NCI-H2196 (cell line): ENCODE results near the gene COL4A6.

Experiments used
- DNase-seq: peaks from one replicate; lab custom pipeline; 2025; ENCODE audit not compliant: unreplicated experiment; lab: John Stamatoyannopoulos, UW

The COL4A6 gene

DNA sequence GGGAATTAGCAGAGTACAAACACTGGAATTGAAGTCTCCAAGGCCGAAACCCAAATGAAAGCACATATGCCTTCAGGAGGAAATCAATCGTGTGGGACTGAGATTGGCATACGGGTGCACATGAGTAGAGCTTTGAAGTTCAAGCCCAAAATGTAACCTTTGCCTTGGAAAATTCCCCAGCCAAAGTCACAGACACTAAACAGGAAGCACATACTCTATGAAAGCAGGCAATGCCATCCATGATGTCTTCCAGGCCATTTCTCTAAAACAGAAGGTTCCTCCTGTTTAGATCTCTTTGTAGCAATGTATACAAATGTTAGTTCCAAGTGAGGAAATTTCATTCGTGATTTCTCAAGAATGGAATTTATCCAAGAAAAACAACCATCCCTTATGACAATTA lies 162.5 kb downstream of the COL4A6 start:
- no peak for DNase-seq

DNA sequence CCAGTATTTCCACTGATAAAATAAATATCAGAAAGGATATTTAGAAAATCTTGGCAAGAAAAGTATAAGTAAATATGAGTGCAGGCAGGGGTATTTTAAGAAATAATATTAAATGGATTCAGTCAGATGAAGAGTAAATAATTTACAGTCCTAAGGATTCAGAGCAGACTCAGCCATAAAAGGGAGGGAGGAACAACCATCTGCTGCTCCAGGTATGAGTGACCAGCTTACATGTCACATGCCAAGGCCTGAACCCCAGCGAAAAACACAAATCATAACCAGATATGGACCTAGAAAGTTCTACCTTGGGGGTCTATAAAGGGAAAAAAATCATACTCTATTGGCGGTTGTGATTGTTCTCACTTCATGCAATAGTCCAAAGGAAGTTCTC lies 166.8 kb downstream of the COL4A6 start:
- DNase-seq = peak; percentile 40

DNA sequence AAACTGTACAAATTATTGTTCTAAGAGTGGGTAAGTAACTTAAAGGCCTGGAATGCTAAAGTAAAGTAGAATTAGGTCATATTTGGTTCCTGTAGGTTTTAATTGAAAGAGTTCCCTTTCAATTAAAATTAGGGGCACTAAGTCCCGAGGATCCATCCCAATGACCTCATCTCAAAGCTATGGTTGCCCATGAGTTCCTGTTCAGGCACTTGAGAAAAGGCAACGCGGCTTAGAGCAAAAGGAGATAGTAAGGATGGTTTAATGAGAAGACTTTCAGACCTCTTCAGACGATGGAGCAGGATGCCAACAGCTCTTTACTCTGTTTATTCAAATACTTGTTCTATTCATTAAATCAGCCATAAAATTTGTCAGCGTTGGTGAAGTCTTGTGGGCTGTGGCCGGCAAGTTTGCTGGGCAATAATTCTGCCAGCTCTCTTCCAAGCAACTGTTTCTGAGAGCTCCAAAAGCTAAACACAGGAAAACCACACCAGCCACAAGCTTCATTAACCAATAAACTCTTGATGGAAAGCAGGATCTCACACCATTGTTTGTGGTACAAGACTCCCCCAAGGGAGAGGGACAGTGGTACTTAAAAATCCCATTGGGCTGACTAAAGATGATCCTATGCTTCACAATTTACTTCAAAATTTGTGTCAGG lies 167.4 kb downstream of the COL4A6 start:
- DNase-seq = peak; percentile 40

DNA sequence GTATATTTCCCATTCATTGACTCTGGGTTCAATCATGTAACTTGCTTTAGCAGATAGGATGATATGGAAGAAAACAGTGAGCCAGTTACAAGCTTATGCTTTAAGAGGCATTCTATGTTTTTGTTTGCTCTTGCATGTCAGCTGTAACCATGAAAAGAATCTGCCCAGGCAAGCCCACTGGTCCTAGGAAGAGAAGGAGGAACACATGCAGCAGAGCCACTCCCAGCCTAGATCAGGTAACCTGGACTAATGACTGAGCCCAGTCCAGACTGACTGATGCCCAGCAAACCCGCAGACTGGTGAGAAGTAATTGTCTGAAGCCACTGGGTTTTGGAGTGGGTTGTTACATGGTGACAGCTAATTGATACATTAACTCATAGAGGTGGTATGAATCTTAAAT lies 167.9 kb downstream of the COL4A6 start:
- peak; percentile 54 for DNase-seq

DNA sequence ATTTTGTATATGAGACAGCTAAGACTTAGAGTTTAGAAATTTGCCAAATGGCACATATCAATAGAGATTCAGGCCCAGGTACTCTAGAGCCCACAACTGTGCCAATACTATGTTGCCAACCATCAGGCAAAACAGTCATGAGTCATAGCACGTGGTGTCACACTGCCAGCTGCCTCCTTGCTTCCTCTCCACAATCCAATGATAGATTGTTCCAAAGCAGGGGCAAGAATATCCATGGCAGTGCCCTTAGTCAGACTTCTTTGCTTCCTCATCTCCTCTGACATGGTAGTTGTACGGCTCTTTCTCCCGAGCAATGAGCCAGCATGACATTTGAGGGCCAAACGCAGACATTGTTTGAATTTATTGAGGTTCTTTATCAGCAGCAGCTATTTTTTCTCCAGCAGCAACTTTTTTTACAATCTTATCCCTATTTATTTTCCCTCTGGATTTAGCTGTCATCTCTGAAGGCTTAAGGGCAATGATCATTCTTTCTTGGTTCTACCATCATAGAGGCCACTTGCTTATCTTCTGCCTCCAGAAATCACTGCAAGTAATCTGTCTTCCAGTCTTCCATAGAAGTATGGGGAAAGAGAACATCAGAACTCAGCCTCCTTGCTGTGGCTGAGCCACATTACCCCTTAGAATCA lies 169.7 kb downstream of the COL4A6 start:
- DNase-seq = peak; percentile 1

DNA sequence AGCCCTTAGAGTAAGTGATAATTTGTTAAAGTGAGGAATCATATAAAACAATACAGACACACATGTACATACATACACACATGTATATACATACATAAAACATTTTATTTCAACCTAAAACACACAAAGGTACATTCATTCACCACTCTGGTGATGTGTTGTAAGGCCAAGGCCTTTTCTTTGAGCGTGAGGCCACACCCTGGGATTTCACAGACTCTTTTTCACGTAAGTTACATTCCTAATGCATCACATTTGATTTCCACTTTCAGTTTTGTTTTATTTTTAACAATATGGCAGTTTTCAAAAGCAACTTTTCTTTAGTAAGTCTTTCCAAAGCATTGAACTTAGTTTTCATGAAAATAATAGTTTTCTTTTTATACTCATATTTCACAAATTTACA lies 170.7 kb downstream of the COL4A6 start:
- DNase-seq = no peak

DNA sequence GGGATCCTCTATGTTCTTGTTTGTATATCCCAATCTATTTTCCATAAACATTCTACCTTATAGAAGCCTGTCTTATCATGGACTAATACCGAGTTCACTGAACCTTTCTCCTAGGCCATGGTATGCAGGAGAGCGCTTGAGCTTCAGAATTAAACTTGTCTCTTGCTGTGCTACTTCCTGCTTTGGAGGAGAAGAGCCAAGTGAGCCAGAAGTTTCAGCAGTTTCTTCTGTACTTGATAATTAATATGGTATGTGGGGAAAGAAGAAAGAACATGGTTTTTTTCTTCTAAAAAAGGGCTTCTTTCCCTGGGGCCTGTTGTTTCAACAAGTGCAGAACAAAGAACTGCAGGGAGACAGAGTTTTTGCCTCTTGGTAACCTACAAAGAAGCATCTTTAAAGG lies 173.8 kb downstream of the COL4A6 start:
- no peak for DNase-seq

GRCh38 chrX:108261549-108262203 lies 176.5 kb downstream of the COL4A6 start:
- DNase-seq = no peak

- DNase-seq = no peak
These were observed 180.7 kb downstream of the COL4A6 start for GRCh38 chrX:108257556-108257955.

GRCh38 chrX:108254636-108255035 lies 183.6 kb downstream of the COL4A6 start:
- no peak for DNase-seq

- DNase-seq = no peak
These were observed 187.3 kb downstream of the COL4A6 start for GRCh38 chrX:108250654-108251579.

- DNase-seq = no peak
These were observed 191.8 kb downstream of the COL4A6 start for GRCh38 chrX:108246304-108246954.

GRCh38 chrX:108245462-108245861 lies 192.8 kb downstream of the COL4A6 start:
- DNase-seq = no peak

- no peak for DNase-seq
These were observed 202.2 kb downstream of the COL4A6 start for GRCh38 chrX:108235986-108236385.

DNA sequence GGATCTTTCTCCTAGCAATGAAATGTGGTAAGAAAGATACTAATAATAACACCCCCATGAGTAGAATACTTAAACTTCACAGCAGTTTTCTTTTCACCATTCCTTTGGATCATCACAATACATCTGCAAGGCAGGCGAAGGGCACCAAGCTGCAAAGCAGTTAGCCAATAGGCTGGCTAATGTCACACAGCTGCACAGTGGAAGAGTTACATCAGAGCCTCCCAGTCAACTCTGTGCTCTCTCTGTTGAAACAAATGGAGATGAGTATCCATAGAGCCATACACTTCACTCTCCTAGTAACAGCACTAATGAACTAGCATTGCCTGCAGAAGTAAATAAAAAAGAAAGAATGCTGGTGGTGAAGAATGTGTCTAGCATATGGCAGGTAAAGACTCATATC lies 207.6 kb downstream of the COL4A6 start:
- no peak for DNase-seq

GRCh38 chrX:108224727-108225621 lies 213.2 kb downstream of the COL4A6 start:
- peak; percentile 45 for DNase-seq

- DNase-seq = no peak
These were observed 214.0 kb downstream of the COL4A6 start for GRCh38 chrX:108224218-108224617.

- DNase-seq = no peak
These were observed 214.6 kb downstream of the COL4A6 start for GRCh38 chrX:108223585-108223984.

DNA sequence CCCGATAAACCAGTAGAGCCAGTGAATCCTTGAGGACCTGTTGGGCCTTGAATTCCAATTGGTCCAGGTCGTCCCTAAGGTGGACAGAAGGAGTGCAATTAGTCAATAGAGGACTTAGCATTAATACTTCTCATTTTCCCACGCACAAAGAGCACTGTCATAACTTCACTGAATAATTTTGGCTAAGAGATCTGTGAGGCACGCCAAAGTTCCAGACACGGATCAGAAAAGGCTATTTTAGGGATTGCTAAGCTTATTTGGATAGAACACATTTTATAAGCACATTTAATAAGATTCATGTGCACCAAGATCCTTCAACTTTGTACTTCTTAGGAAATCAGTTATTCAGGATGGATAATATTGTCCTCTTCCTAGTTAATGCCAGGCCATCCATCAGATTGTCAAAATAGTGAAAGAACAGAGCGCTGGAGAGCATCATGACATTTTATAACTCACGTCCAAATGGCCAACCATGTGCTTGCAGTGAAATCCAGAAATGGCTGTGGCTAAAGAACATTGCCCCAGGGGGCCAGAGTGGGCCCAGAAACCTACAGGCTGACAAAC lies 216.8 kb downstream of the COL4A6 start:
- no peak for DNase-seq
